ENCODE measurements around the gene NOL6.
A peak's percentile ranks its signal among the peaks of the same experiment; 100 is the strongest.

The NOL6 gene

GRCh38 chr9:33475357-33475756 lies 1.6 kb upstream of the NOL6 start:
- no peaks in the 10 kb centered on the region for H3K9me3 ChIP-seq (replicated peaks in 1 of 11)
- H3K4me3 ChIP-seq: no peak overlapping the region
- H3K27ac ChIP-seq: no peak overlapping the region
- H3K4me1 ChIP-seq: peaks cover 18 to 26% (median 20%) of the 10 kb centered on the region in 10 experiments
- peaks cover 0 to 30% (median 22%) of the 10 kb centered on the region in 11 experiments; a peak in 16 of 22 replicates for H4K20me1 ChIP-seq
- TF ChIP-seq Cebpa-rat (IDR thresholded peaks at IDR 0.05): no peak
- H3K4me2 ChIP-seq: no peak overlapping the region
- H3K27me3 ChIP-seq: no peaks in the 10 kb centered on the region
- no peak overlapping the region for H3K9ac ChIP-seq
- H3K36me3 ChIP-seq: peaks cover 19 to 23% (median 21%) of the 10 kb centered on the region in 11 experiments

DNA sequence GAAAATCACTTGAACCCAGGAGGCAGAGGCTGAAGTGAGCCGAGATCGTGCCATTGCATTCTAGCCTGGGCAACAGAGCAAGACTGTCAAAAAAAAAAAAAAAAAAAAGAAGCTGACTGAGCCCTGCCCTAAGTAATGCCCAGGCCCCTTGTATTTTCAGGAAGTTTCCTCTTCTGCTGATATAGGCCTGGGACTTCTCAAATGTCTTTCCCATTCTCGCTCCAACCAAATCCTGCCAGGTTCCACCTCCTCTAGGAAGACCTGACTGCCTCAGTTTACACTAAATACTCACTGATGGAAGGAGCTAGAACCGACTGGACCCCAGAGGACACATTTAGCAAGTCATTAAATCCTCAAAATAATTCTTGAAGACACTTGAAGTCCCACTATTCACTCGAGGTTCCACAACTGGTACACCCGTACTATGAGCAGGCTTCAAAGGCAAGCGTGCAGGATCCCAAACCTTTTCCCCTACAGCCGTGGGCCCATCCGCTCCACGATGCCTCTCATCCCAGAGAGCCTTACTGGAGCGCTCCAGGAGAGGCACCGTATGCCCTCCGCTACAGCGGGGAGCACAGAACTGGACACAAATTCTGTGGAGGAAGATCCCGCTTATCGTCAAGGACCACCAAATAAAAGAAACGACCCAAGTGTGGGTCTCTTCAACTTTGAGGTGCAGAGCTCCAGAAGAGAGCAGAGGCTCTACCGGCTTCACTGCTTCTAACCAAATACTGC lies 676 bp downstream of the NOL6 start:
- Histone ChIP-seq H3K9me3 (replicated peaks in 1 of 11) (no peaks in the 10 kb centered on the region), H3K27ac (peak overlapping the region; percentile 3 to 81 (median 72); a peak in 21 of 22 replicates), H3K9ac (peak overlapping the region; percentile 72 to 88 (median 84)), H4K20me1 (peaks cover 0 to 53% (median 40%) of the 10 kb centered on the region in 11 experiments; a peak in 16 of 22 replicates), H3K4me1 (peaks cover 18 to 26% (median 20%) of the 10 kb centered on the region in 10 experiments), H3K36me3 (peaks cover 42 to 46% (median 44%) of the 10 kb centered on the region in 11 experiments), H3K4me2 (peak overlapping the region; percentile 76 to 96 (median 90)), H3K4me3 (peak overlapping the region; percentile 78 to 99 (median 86)), H3K27me3 (no peaks in the 10 kb centered on the region)
- TF ChIP-seq Cebpa-rat (IDR thresholded peaks at IDR 0.05): no peak

DNA sequence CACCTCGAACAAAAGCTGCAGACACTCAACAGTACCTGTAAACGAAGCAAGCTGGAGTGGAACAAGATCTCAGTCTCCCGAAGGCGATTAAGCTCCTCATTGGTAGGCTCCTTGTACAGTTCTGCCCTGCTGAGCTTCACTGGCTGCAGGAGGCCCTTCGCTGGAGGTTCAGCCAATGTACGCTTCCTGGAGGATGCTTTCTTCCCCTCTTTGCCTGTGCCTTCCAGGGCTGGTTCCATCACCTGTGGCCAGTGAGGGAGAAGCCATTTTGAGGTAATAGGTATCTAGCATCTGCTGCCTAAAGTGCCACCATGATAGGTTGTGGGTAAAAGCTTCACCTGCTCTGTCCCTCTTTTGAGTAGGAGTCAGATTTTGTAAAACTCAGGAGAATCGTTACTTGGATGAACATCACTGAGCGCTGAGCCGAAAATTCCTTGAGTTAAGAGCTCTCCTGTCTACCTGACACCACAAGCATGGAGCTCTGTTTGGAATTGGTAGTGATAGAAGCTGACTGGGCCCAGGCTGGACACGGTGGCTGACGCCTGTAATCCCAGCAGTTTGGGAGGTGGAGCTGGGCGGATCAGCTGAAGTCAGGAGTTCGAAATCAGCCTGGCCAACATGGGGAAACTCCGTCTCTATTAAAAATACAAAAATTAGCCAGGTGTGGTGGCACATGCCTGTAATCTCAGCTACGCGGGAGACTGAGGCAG lies 1.4 kb downstream of the NOL6 start:
- Histone ChIP-seq H4K20me1 (peaks cover 0 to 60% (median 47%) of the 10 kb centered on the region in 11 experiments; a peak in 16 of 22 replicates), H3K27ac (peak overlapping the region in 7 of 11 experiments; percentile 67 to 81 (median 74); a peak in 11 of 22 replicates), H3K9ac (peak overlapping the region; percentile 72 to 88 (median 84)), H3K4me3 (peak overlapping the region; percentile 78 to 99 (median 86); a peak in 19 of 20 replicates), H3K27me3 (no peaks in the 10 kb centered on the region), H3K4me2 (peak overlapping the region; percentile 76 to 96 (median 90)), H3K4me1 (peaks cover 18 to 26% (median 20%) of the 10 kb centered on the region in 10 experiments), H3K9me3 (replicated peaks in 1 of 11) (no peaks in the 10 kb centered on the region), H3K36me3 (peaks cover 49 to 53% (median 51%) of the 10 kb centered on the region in 11 experiments)
- no peak for TF ChIP-seq Cebpa-rat (IDR thresholded peaks at IDR 0.05)

GRCh38 chr9:33471361-33471760 lies 2.4 kb downstream of the NOL6 start:
- H3K9ac ChIP-seq: peak overlapping the region in 7 of 11 experiments; percentile 27 to 87 (median 83); a peak in 9 of 22 replicates
- peaks cover 59 to 63% (median 61%) of the 10 kb centered on the region in 11 experiments for H3K36me3 ChIP-seq
- no peak for TF ChIP-seq Cebpa-rat (IDR thresholded peaks at IDR 0.05)
- no peaks in the 10 kb centered on the region for H3K9me3 ChIP-seq (replicated peaks in 1 of 11)
- peak overlapping the region in 10 of 11 experiments; percentile 76 to 96 (median 92); a peak in 15 of 22 replicates for H3K4me2 ChIP-seq
- H3K4me1 ChIP-seq: peaks cover 18 to 26% (median 20%) of the 10 kb centered on the region in 10 experiments
- H4K20me1 ChIP-seq: peaks cover 0 to 70% (median 54%) of the 10 kb centered on the region in 11 experiments; a peak in 17 of 22 replicates
- H3K4me3 ChIP-seq: peak overlapping the region in 2 of 10 experiments; percentile 83 to 99; a peak in 3 of 20 replicates
- H3K27me3 ChIP-seq: no peaks in the 10 kb centered on the region
- H3K27ac ChIP-seq: no peak overlapping the region

DNA sequence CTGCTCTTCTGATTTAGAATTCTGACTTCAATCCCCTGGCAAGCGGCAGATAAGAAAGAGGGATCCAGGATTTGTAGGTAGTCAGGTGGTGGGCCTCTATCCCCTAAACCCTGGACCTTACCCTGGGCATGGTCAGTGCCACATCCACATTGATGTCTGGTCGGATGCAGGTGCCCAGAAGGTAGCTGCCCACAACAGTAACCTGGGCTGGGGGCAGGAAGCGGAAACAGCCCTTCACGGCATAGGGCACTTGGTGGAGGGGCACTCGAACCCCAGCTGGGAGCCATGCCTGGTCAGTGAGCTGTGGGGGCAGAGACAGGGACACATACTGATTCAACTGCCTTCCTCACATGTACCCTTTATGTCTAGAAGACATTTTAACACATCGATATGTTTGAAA lies 3.8 kb downstream of the NOL6 start:
- peaks cover 0 to 84% (median 69%) of the 10 kb centered on the region in 11 experiments; a peak in 17 of 22 replicates for H4K20me1 ChIP-seq
- H3K4me3 ChIP-seq: no peak overlapping the region
- no peak for TF ChIP-seq Cebpa-rat (IDR thresholded peaks at IDR 0.05)
- H3K9me3 ChIP-seq (replicated peaks in 1 of 11): no peaks in the 10 kb centered on the region
- no peak overlapping the region for H3K4me2 ChIP-seq
- H3K4me1 ChIP-seq: peaks cover 18 to 26% (median 20%) of the 10 kb centered on the region in 10 experiments
- no peak overlapping the region for H3K27ac ChIP-seq
- H3K27me3 ChIP-seq: no peaks in the 10 kb centered on the region
- H3K36me3 ChIP-seq: peaks cover 73 to 78% (median 76%) of the 10 kb centered on the region in 11 experiments
- peak overlapping the region in 1 of 11 experiments; percentile 5; a peak in 1 of 22 replicates for H3K9ac ChIP-seq

- peaks cover 82 to 86% (median 85%) of the 10 kb centered on the region in 11 experiments for H3K36me3 ChIP-seq
- no peak for TF ChIP-seq Cebpa-rat (IDR thresholded peaks at IDR 0.05)
Measured at GRCh38 chr9:33468797-33469621, 4.7 kb downstream of the NOL6 start.

DNA sequence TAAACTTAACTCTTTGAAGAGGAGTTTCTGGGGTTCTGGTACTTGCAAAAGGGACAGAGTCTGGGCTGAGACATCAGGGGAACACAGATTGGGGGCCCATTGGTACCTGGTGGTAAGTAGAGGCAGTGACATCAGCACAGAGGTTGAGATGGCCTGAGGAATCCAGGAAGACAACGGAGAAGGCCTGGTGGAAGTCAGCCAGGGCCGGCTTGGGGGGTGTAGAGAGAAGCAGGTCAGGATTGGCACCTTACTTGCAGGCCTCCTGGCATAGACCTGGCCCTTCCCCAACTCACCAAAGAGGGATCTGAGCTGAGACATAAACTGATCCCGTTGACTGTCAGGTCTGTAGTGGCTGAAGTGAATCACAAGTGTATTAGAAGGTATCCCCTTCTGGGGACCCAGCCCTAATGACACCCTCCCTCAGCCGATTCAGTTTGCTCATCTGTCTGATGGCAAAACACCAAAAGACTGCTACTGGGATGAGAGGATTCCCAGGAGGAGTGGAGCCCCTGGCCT lies 5.5 kb downstream of the NOL6 start:
- TF ChIP-seq Cebpa-rat (IDR thresholded peaks at IDR 0.05): no peak
- peaks cover 13 to 21% (median 16%) of the 10 kb centered on the region in 10 experiments for H3K4me1 ChIP-seq
- H3K9me3 ChIP-seq (replicated peaks in 1 of 11): no peaks in the 10 kb centered on the region
- peak overlapping the region in 2 of 11 experiments; percentile 12 to 18; a peak in 1 of 22 replicates for H3K9ac ChIP-seq
- H3K4me2 ChIP-seq: no peak overlapping the region
- H4K20me1 ChIP-seq: peaks cover 0 to 100% (median 85%) of the 10 kb centered on the region in 11 experiments; a peak in 17 of 22 replicates
- H3K27me3 ChIP-seq: no peaks in the 10 kb centered on the region
- H3K27ac ChIP-seq: no peak overlapping the region
- H3K36me3 ChIP-seq: peaks cover 90 to 94% (median 92%) of the 10 kb centered on the region in 11 experiments
- H3K4me3 ChIP-seq: no peak overlapping the region

More at GRCh38 chr9:33468797-33469621, 4.7 kb downstream of the NOL6 start:
- Histone ChIP-seq H3K4me3 (no peak overlapping the region), H3K27me3 (no peaks in the 10 kb centered on the region), H3K9ac (peak overlapping the region in 4 of 11 experiments; percentile 5 to 52 (median 15); a peak in 3 of 22 replicates), H3K4me2 (no peak overlapping the region), H3K27ac (no peak overlapping the region), H3K9me3 (replicated peaks in 1 of 11) (no peaks in the 10 kb centered on the region), H3K4me1 (peaks cover 13 to 21% (median 16%) of the 10 kb centered on the region in 10 experiments), H4K20me1 (peaks cover 0 to 93% (median 78%) of the 10 kb centered on the region in 11 experiments; a peak in 17 of 22 replicates)

GRCh38 chr9:33467526-33467925 lies 6.2 kb downstream of the NOL6 start:
- H3K27ac ChIP-seq: no peak overlapping the region
- H3K9ac ChIP-seq: no peak overlapping the region

More at GRCh38 chr9:33467526-33467925, 6.2 kb downstream of the NOL6 start:
- H3K36me3 ChIP-seq: peaks cover 97 to 100% (median 99%) of the 10 kb centered on the region in 11 experiments
- H3K9me3 ChIP-seq (replicated peaks in 1 of 11): no peaks in the 10 kb centered on the region
- TF ChIP-seq Cebpa-rat (IDR thresholded peaks at IDR 0.05): no peak
- H3K27me3 ChIP-seq: no peaks in the 10 kb centered on the region
- H3K4me1 ChIP-seq: peaks cover 10 to 17% (median 12%) of the 10 kb centered on the region in 10 experiments
- no peak overlapping the region for H3K4me3 ChIP-seq
- peaks cover 0 to 100% (median 91%) of the 10 kb centered on the region in 11 experiments; a peak in 17 of 22 replicates for H4K20me1 ChIP-seq
- no peak overlapping the region for H3K4me2 ChIP-seq

All from BLaER1 treated with 17β-estradiol and CSF1 and Interleukin-3, amounts not matched to agents 10 nM and 100 nM (cell line).